Activated CD8-positive, alpha-beta memory T cell treated with anti-CD3 and anti-CD28 coated beads for 4 hours (primary cell): ENCODE data around the gene MCM3AP.

Source experiments
- DNase-seq, 2 donors: peaks; one replicate each; pipeline ENCODE4 v3.0.0-alpha.2; 2020; ENCODE audit warnings: low read depth in 2 of 2

Gene MCM3AP

GRCh38 chr21:46187261-46187660 is 98.2 kb downstream of the MCM3AP start:
- no peak for DNase-seq

GRCh38 chr21:46185716-46186115 is 99.7 kb downstream of the MCM3AP start:
- no peak for DNase-seq
